ENCODE results near the gene UGP2. TPM values are rescaled to one million over a fixed set of nuclear protein-coding genes. Genes with fewer than 3 reads are reported as not detected.

UGP2 gene
- total RNA-seq, 1 experiment from 2014 or later: 78.4 TPM

- TSS peak; percentile 55 for BruUV-seq (replicated peaks)
- intact Hi-C loops (cut with micrococcal nuclease): loop anchor here (2.0 to 10.0 kb wide), 3 partner anchors 49 to 255 kb away; partner anchors contain the start of genes MDH1 and WDPCP
- CTCF ChIA-PET: interaction anchor here (1.1 to 6.6 kb wide), 3 partner anchors 102 to 149 kb away, joined by 3 to 55 read pairs (median 5); no protein-coding TSS in a partner anchor
- no peaks in the 10 kb centered on the region for H3K9me3 Mint-ChIP-seq (ENCODE audit: unreplicated experiment)
- POLR2A ChIA-PET: interaction anchor here (0.6 to 7.6 kb wide), 18 partner anchors 8 to 1313 kb away, joined by 3 to 321 read pairs (median 28); partner anchors contain the start of genes MDH1 and WDPCP
- H3K36me3 Mint-ChIP-seq (ENCODE audit: insufficient read depth, unreplicated experiment): peaks cover 11% of the 10 kb centered on the region
- TF ChIP-seq CTCF (IDR thresholded peaks at IDR 0.05; ENCODE audit: unreplicated experiment): no peak
- no peak for DNase-seq (ENCODE audit: unreplicated experiment)
- peak overlapping the region; percentile 96 for H3K27ac Mint-ChIP-seq (ENCODE audit: low read depth, unreplicated experiment)
- no peaks in the 10 kb centered on the region for H3K27me3 Mint-ChIP-seq (ENCODE audit: insufficient read depth, unreplicated experiment)
- H3K4me3 Mint-ChIP-seq (ENCODE audit: unreplicated experiment): peak overlapping the region; percentile 93
- peaks cover 5% of the 10 kb centered on the region for H3K4me1 Mint-ChIP-seq (ENCODE audit: insufficient read depth, unreplicated experiment)
Measured at GRCh38 chr2:63840081-63840784, 1.5 kb upstream of the UGP2 start.

- BruUV-seq (replicated peaks): no TSS peak
- no peaks in the 10 kb centered on the region for H3K27me3 Mint-ChIP-seq (ENCODE audit: insufficient read depth, unreplicated experiment)
- CTCF ChIA-PET: interaction anchor here (0.9 to 6.6 kb wide), 6 partner anchors 8 to 150 kb away, joined by 3 to 55 read pairs (median 6); no protein-coding TSS in a partner anchor
- H3K36me3 Mint-ChIP-seq (ENCODE audit: insufficient read depth, unreplicated experiment): peaks cover 11% of the 10 kb centered on the region
- intact Hi-C loops (cut with micrococcal nuclease): loop anchor here (2.0 to 10.0 kb wide), 3 partner anchors 50 to 256 kb away; partner anchors contain the start of genes MDH1 and WDPCP
- peak overlapping the region; percentile 96 for H3K27ac Mint-ChIP-seq (ENCODE audit: low read depth, unreplicated experiment)
- H3K4me3 Mint-ChIP-seq (ENCODE audit: unreplicated experiment): peak overlapping the region; percentile 93
- H3K9me3 Mint-ChIP-seq (ENCODE audit: unreplicated experiment): no peaks in the 10 kb centered on the region
- POLR2A ChIA-PET: interaction anchor here (0.7 to 7.6 kb wide), 34 partner anchors 9 to 684 kb away, joined by 3 to 321 read pairs (median 6); partner anchors contain the start of genes MDH1 and WDPCP
- DNase-seq (ENCODE audit: unreplicated experiment): peak; percentile 97
- no peak for TF ChIP-seq CTCF (IDR thresholded peaks at IDR 0.05; ENCODE audit: unreplicated experiment)
- H3K4me1 Mint-ChIP-seq (ENCODE audit: insufficient read depth, unreplicated experiment): peaks cover 9% of the 10 kb centered on the region
Measured at GRCh38 chr2:63840785-63841253, 877 bp upstream of the UGP2 start.

- DNase-seq (ENCODE audit: unreplicated experiment): peak; percentile 83
- ChIA-PET CTCF (interaction anchor here (0.5 to 6.6 kb wide), 12 partner anchors 10 to 176 kb away, joined by 3 to 55 read pairs (median 4); no protein-coding TSS in a partner anchor), POLR2A (interaction anchor here (0.6 to 7.6 kb wide), 44 partner anchors 12 to 1584 kb away, joined by 3 to 321 read pairs (median 5); partner anchors contain the start of genes MDH1, SERTAD2 and WDPCP)
- TSS peak; percentile 71 for BruUV-seq (replicated peaks)
- H3K27ac Mint-ChIP-seq (ENCODE audit: low read depth, unreplicated experiment): peak overlapping the region; percentile 96
- no peaks in the 10 kb centered on the region for H3K9me3 Mint-ChIP-seq (ENCODE audit: unreplicated experiment)
- H3K36me3 Mint-ChIP-seq (ENCODE audit: insufficient read depth, unreplicated experiment): peaks cover 14% of the 10 kb centered on the region
- peaks cover 15% of the 10 kb centered on the region for H3K4me1 Mint-ChIP-seq (ENCODE audit: insufficient read depth, unreplicated experiment)
- H3K4me3 Mint-ChIP-seq (ENCODE audit: unreplicated experiment): peak overlapping the region; percentile 93
- intact Hi-C loops (cut with micrococcal nuclease): loop anchor here (1.0 to 10.0 kb wide), 3 partner anchors 47 to 258 kb away; partner anchors contain the start of genes MDH1 and WDPCP
- TF ChIP-seq CTCF (IDR thresholded peaks at IDR 0.05; ENCODE audit: unreplicated experiment): no peak
- H3K27me3 Mint-ChIP-seq (ENCODE audit: insufficient read depth, unreplicated experiment): no peaks in the 10 kb centered on the region
Measured at GRCh38 chr2:63842149-63843061, 709 bp downstream of the UGP2 start.
